ENCODE data around the gene PABPN1. TPM values are rescaled to one million over a fixed set of nuclear protein-coding genes. Genes with fewer than 3 reads are reported as not detected.

The PABPN1 gene
- total and polyA plus RNA-seq, 2 of the 13 experiments (the other 11 are each of a cell fraction or from before 2014, with no cell fraction given) = 233 to 524 TPM

- POLR2A ChIA-PET = no interaction called here
- in situ Hi-C loops (cut with HindIII; ENCODE audit: extremely low pct_ligation_motif_present, low pct_unique_long_range_greater_than_20kb) = no loop called here
- H3K27me3 ChIP-seq (ENCODE audit: control insufficient read depth in 1 of 2, insufficient read depth in 2 of 2, low read length in 2 of 2) = peaks cover 44 to 93% of the 10 kb centered on the region in 2 experiments
Observed at GRCh38 chr14:23358042-23358441, 36.8 kb downstream of the PABPN1 start.

More at GRCh38 chr14:23358042-23358441, 36.8 kb downstream of the PABPN1 start:
- no peak overlapping the region for H3K9ac ChIP-seq (ENCODE audit: insufficient read depth, low read depth, low read length)
- peak; percentile 58 for ATAC-seq
- H3K79me2 ChIP-seq (ENCODE audit: insufficient read depth, low read length) = no peaks in the 10 kb centered on the region
- FAIRE-seq = no peak
- no peak overlapping the region for H3K4me3 ChIP-seq (replicated peaks in 1 of 3; ENCODE audit: insufficient read depth in 1 of 3, low read depth in 2 of 3, low read length in 3 of 3)
- H3K4me1 ChIP-seq (ENCODE audit: insufficient read depth, low read length) = peaks cover 30% of the 10 kb centered on the region
- no peak overlapping the region for H2AFZ ChIP-seq (ENCODE audit: low read length)
- WGBS (ENCODE audit: low lambda C conversion rate) = 29% methylated on average over 3 of the region's 3 CpGs
- no peaks in the 10 kb centered on the region for H3K9me3 ChIP-seq (ENCODE audit: low read length)
- DNase-seq (ENCODE audit: low spot score) = no peak
- CTCF ChIA-PET (ENCODE audit: low intra/inter-chr PET ratio, low total read pairs) = interaction anchor here (1.6 kb wide), 1 partner anchor 22 kb away, joined by 4 read pairs; no protein-coding TSS in a partner anchor
- H3K36me3 ChIP-seq (replicated peaks in 1 of 2; ENCODE audit: control insufficient read depth in 1 of 2, insufficient read depth in 2 of 2, low read length in 2 of 2) = no peaks in the 10 kb centered on the region
- intact Hi-C loops (cut with micrococcal nuclease; ENCODE audit: unreplicated experiment) = no loop called here
- no TSS peak for BruUV-seq (replicated peaks)
- H3K4me2 ChIP-seq (ENCODE audit: low read depth, low read length) = no peak overlapping the region
- no peaks in the 10 kb centered on the region for H4K20me1 ChIP-seq (ENCODE audit: insufficient read depth, low read length)
- H3K27ac ChIP-seq (ENCODE audit: extremely low read length, insufficient read depth, low read length) = no peak overlapping the region
- TF ChIP-seq SOX5 (CRISPR knock-in tag; IDR thresholded peaks at IDR 0.05; ENCODE audit: borderline replicate concordance) (no peak), CC2D1A (CRISPR knock-in tag; IDR thresholded peaks at IDR 0.05) (0 out of 2 replicates have a peak, but pooled peaks have one; percentile 29), HMGXB3 (CRISPR knock-in tag; IDR thresholded peaks at IDR 0.05; ENCODE audit: borderline replicate concordance) (no peak), HOXA7 (CRISPR knock-in tag; IDR thresholded peaks at IDR 0.05) (0 out of 2 replicates have a peak, but pooled peaks have one; percentile 54), HMG20A (CRISPR knock-in tag; IDR thresholded peaks at IDR 0.05; ENCODE audit: borderline replicate concordance) (no peak), ZNF556 (CRISPR knock-in tag; IDR thresholded peaks at IDR 0.05; ENCODE audit: borderline replicate concordance) (0 out of 2 replicates have a peak, but pooled peaks have one; percentile 2)
